Kidney epithelial cell (primary cell): Measurements from ENCODE around the gene GNPAT. TPM values are rescaled to one million over a fixed set of nuclear protein-coding genes. Genes with fewer than 3 reads are reported as not detected.

Experiments used
- DNase-seq: peaks from one replicate; pipeline ENCODE4 v3.0.0-alpha.2; 2010; ENCODE audit warnings: low read depth
- H3K27me3 ChIP-seq: 2 replicates; pipeline ENCODE4 v1.6.0; 2011; ENCODE audit warnings: low read length; ENCODE audit not compliant: control insufficient read depth, insufficient read depth
- H3K36me3 ChIP-seq: 2 replicates; pipeline ENCODE4 v1.5.1; 2011; ENCODE audit warnings: low read length; ENCODE audit not compliant: control insufficient read depth, insufficient read depth
- H3K4me3 ChIP-seq: 2 replicates; pipeline ENCODE4 v1.5.1; 2011; ENCODE audit warnings: low read depth, mild to moderate bottlenecking, control low read depth, low read length
- total RNA-seq: library from RNA; depleted of rRNA; stranded (reverse); fragments of >200 nt; gene quantifications from 2 replicates; pipeline ENCODE4 v1.2.3, GENCODE V29; 2015
- TF ChIP-seq, protein P1 (sequence below): IDR thresholded peaks from 2 replicates; pipeline ENCODE4 v1.5.1; 2011; ENCODE audit warnings: mild to moderate bottlenecking, moderate library complexity, low read length, control low read depth, inconsistent platforms; ENCODE audit not compliant: insufficient read depth, poor library complexity, severe bottlenecking

GNPAT gene
- total RNA-seq, 1 donor from 2014 or later: 51.9 TPM

DNA sequence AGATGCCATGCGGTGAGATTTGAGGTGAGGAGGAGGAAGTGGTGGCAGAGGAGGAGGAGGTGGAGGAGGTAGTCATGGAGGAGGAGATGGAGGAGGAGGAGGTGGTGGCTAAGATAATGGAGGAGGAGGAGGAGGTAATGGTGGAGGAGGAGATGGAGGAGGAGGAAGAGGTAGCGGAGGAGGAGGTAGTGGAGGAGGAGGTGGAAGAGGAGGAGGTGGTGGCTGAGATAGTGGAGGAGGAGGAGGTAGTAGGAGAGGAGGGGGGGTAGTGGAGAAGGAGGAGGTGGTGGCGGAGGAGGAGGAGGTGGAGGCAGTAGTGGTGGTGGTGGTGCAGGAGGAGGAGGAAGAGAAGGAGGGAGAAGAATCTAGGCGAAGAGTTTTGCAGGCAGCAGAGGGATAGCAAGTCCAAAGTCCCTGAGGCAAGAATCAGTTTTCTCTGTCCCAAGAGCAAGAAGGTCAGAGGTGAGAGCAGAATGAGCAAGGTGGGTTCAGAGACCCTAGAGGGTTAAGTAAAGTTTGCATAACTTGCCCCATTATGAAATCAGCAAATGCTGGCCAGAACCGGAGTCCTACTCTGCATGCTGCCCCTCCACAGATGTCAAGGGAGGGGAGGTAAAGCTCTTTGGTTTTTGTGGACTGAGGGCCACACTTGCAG, 38.9 kb upstream of the GNPAT start:
- TF ChIP-seq, protein P1, sequence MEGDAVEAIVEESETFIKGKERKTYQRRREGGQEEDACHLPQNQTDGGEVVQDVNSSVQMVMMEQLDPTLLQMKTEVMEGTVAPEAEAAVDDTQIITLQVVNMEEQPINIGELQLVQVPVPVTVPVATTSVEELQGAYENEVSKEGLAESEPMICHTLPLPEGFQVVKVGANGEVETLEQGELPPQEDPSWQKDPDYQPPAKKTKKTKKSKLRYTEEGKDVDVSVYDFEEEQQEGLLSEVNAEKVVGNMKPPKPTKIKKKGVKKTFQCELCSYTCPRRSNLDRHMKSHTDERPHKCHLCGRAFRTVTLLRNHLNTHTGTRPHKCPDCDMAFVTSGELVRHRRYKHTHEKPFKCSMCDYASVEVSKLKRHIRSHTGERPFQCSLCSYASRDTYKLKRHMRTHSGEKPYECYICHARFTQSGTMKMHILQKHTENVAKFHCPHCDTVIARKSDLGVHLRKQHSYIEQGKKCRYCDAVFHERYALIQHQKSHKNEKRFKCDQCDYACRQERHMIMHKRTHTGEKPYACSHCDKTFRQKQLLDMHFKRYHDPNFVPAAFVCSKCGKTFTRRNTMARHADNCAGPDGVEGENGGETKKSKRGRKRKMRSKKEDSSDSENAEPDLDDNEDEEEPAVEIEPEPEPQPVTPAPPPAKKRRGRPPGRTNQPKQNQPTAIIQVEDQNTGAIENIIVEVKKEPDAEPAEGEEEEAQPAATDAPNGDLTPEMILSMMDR: no peak
- H3K27me3 ChIP-seq: peaks cover 21% of the 10 kb centered on the region
- no peaks in the 10 kb centered on the region for H3K36me3 ChIP-seq

DNA sequence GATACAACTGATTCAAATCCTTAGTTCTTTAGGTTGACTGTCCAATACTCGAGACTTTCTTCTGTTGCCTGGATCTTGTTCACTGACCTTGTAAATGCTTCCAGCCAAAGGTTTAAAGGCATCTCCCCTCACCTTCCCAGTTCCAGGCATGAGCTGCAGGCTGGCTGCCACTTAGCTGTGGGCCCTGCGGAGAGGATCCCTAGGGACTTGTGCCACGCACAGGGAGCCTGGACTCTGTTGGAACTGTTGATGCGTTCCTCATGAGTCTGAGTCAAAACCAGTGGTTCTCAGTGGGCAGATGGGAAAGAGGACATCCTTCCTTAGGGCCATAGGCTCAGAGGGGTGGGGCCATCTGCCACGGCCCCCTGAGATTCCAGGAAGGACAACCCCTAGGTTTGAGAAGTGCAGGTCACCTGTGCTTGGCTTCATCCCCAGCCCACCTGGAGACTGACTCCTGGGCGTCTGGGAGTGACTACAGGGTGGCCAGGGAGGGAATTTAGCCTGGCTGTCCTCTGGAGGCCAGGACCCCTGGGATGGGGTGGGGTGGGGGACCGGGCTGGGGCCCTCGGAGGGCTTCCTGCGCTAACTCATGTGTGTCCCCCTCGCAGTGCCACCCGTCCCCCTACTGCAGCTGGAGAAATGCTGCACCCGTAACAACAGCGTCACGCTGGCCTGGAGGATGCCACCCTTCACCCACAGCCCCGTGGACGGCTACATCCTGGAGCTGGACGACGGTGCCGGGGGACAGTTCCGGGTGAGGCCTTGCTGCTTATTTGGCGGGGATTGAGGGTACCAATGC, 37.6 kb upstream of the GNPAT start:
- DNase-seq: no peak
- Histone ChIP-seq H3K4me3 (no peak overlapping the region), H3K36me3 (no peaks in the 10 kb centered on the region), H3K27me3 (peaks cover 21% of the 10 kb centered on the region)
- TF ChIP-seq, protein P1: no peak

More for the DNA sequence above, 38.9 kb upstream of the GNPAT start:
- no peak for DNase-seq
- no peak overlapping the region for H3K4me3 ChIP-seq

DNA sequence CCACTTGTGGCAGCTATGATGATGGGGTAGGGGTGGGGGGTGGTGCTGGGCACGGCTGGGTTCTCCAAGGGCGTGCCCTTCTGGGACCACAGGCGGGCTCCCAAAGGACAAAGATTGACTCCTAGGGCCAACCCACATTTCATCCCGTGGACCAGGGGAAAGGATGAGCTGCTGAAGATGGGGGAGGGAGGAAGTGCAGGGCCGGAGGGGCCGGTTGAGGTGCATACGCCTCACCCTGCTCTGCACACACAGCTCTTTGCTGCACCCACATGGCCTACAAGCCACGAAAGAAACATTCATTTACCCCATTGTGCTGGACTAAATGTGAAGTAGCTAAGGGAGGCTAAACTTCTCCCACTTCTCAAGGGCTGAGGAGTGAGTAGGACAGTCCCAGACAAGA, 34.2 kb upstream of the GNPAT start:
- H3K36me3 ChIP-seq: no peaks in the 10 kb centered on the region
- TF ChIP-seq, protein P1: no peak
- H3K4me3 ChIP-seq: no peak overlapping the region
- peaks cover 18% of the 10 kb centered on the region for H3K27me3 ChIP-seq
- no peak for DNase-seq

DNA sequence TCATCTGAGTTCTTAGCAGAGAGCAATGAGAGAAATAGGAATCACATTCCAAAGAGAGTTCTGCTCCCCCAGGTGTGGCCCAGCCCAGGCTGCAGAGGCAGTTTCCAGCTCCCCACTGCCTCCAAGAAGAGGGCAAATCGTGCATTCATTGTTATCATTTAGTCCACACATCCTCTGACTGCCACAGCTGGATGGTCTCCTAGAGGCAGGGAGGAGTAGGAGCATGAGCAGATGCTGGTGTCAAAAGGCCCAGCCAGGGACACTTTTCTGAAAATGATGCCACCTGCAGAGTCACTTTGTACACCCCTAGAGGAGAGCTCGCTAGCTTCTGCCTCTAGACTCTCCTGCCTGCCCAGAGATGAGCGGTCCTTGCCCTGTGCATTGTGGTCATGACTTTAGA, 33.6 kb upstream of the GNPAT start:
- H3K27me3 ChIP-seq: peaks cover 14% of the 10 kb centered on the region
- H3K36me3 ChIP-seq: no peaks in the 10 kb centered on the region
- H3K4me3 ChIP-seq: no peak overlapping the region
- TF ChIP-seq, protein P1: no peak
- no peak for DNase-seq

DNA sequence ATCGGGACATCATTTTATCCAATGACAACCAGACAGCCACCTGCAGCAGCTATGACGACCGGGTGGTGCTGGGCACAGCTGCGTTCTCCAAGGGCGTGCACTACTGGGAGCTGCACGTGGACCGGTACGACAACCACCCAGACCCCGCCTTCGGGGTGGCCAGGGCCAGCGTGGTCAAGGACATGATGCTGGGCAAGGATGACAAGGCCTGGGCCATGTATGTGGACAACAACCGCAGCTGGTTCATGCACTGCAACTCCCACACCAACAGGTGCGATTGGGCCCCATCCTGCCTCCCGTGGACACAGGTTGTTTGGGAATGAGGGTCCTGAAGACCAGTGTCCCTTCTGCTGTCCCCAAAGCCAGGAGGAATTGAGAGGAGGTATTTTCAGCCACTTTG, 32.0 kb upstream of the GNPAT start:
- Histone ChIP-seq H3K4me3 (no peak overlapping the region), H3K36me3 (no peaks in the 10 kb centered on the region), H3K27me3 (peaks cover 6% of the 10 kb centered on the region)
- DNase-seq: no peak
- TF ChIP-seq, protein P1: no peak

DNA sequence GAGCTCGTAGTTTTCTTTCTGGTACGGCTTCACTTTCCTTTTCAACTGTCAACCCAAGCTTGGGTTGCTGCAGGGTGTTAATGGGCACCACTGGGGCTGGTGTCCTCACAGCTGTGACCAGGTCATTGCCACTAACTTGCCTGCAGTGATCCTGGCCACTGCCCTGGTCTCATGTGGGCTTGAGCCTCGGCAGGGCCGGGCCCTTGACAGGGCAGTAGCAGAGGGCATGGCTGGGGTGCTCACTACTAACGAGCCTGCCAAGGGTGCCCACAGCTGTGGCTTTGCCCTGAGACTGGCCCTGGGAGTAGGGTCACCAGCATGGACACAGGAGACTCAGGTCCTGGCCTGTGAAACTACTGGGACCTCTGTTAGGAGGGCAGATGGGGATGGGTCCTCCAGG, 31.5 kb upstream of the GNPAT start:
- DNase-seq: no peak
- TF ChIP-seq, protein P1: no peak
- peaks cover 6% of the 10 kb centered on the region for H3K27me3 ChIP-seq
- no peaks in the 10 kb centered on the region for H3K36me3 ChIP-seq
- H3K4me3 ChIP-seq: no peak overlapping the region
